MCF 10A (cell line): Measurements from ENCODE around the gene TECPR2. TPM values are rescaled to one million over a fixed set of nuclear protein-coding genes. Genes with fewer than 3 reads are reported as not detected.

ENCODE experiments used
- BruUV-seq: library from RNA; stranded (reverse); fragments of 400-500 nt; replicated peaks from 2 replicates; lab custom pipeline; 2021; lab: Mats Ljungman, UMichigan
- CTCF ChIA-PET: fragments of 300-600 bp; sonication (Branson Sonifier 250); formaldehyde crosslinking; extraction: SDS; loops from one replicate; lab custom pipeline; 2021; ENCODE audit warnings: antibody characterized with exemption, inconsistent platforms; lab: Yijun Ruan, JAX
- POLR2A ChIA-PET: fragments of 300-600, 350-650 bp; sonication (Branson Sonifier 250); formaldehyde crosslinking; extraction: SDS; loops from one replicate; lab custom pipeline; 2020; ENCODE audit warnings: antibody characterized with exemption, inconsistent platforms; lab: Yijun Ruan, JAX
- DNase-seq: peaks from one replicate; pipeline ENCODE4 v3.0.0-alpha.2; 2018; ENCODE audit not compliant: unreplicated experiment
- H3K27ac Mint-ChIP-seq: one replicate; pipeline ENCODE4 v1.8.0; 2022; ENCODE audit warnings: mild to moderate bottlenecking, low read depth, mixed read lengths; ENCODE audit not compliant: unreplicated experiment
- H3K27me3 Mint-ChIP-seq: one replicate; pipeline ENCODE4 v1.8.0; 2022; ENCODE audit warnings: mixed read lengths; ENCODE audit not compliant: insufficient read depth, unreplicated experiment
- H3K36me3 Mint-ChIP-seq: one replicate; pipeline ENCODE4 v1.8.0; 2022; ENCODE audit warnings: mild to moderate bottlenecking, moderate library complexity, mixed read lengths; ENCODE audit not compliant: insufficient read depth, unreplicated experiment
- H3K4me1 Mint-ChIP-seq: one replicate; pipeline ENCODE4 v1.8.0; 2022; ENCODE audit warnings: mixed read lengths; ENCODE audit not compliant: insufficient read depth, unreplicated experiment
- H3K4me3 Mint-ChIP-seq: one replicate; pipeline ENCODE4 v1.8.0; 2022; ENCODE audit warnings: mild to moderate bottlenecking, moderate library complexity, mixed read lengths; ENCODE audit not compliant: unreplicated experiment
- H3K9me3 Mint-ChIP-seq: one replicate; pipeline ENCODE4 v1.8.0; 2022; ENCODE audit warnings: mixed read lengths; ENCODE audit not compliant: unreplicated experiment
- CTCF ChIP-seq: fragments of 200-600 bp; IDR thresholded peaks from one replicate; pipeline ENCODE4 v1.8.0; 2022; ENCODE audit warnings: antibody characterized with exemption, mild to moderate bottlenecking; ENCODE audit not compliant: unreplicated experiment
- intact Hi-C: fragments of 100-400 bp; cut with micrococcal nuclease; formaldehyde crosslinking; loops from 2 replicates; pipeline ENCODE4 v1.14.1; 2022
- total RNA-seq: library from RNA; stranded (reverse); gene quantifications from 2 replicates; pipeline ENCODE4 v1.2.3, GENCODE V29; 2022

TECPR2 gene
- total RNA-seq, 1 experiment from 2014 or later, result 18.4 TPM

- Mint-ChIP-seq H3K27me3 (no peaks in the 10 kb centered on the region), H3K27ac (no peak overlapping the region), H3K36me3 (peaks cover 48% of the 10 kb centered on the region), H3K4me3 (no peak overlapping the region), H3K9me3 (no peaks in the 10 kb centered on the region), H3K4me1 (no peaks in the 10 kb centered on the region)
- TF ChIP-seq CTCF, result no peak
- intact Hi-C loops, result no loop called here
- BruUV-seq, result no TSS peak
- POLR2A ChIA-PET, result no interaction called here
- peak; percentile 1 for DNase-seq
- CTCF ChIA-PET, result interaction anchor here (0.5 to 1.5 kb wide), 3 partner anchors 11 to 73 kb away, joined by 3 to 5 read pairs (median 3); no protein-coding TSS in a partner anchor
These were observed 79.8 kb downstream of the TECPR2 start for GRCh38 chr14:102442241-102443211.

GRCh38 chr14:102445066-102445465 lies 82.3 kb downstream of the TECPR2 start:
- CTCF ChIA-PET, result interaction anchor here (0.6 kb wide), 1 partner anchor 1455 kb away, joined by 3 read pairs; no protein-coding TSS in a partner anchor
- BruUV-seq, result no TSS peak
- intact Hi-C loops, result no loop called here
- Mint-ChIP-seq H3K4me3 (no peak overlapping the region), H3K36me3 (peaks cover 47% of the 10 kb centered on the region), H3K27me3 (no peaks in the 10 kb centered on the region), H3K9me3 (no peaks in the 10 kb centered on the region), H3K27ac (no peak overlapping the region), H3K4me1 (no peaks in the 10 kb centered on the region)
- POLR2A ChIA-PET, result no interaction called here
- TF ChIP-seq CTCF, result no peak
- no peak for DNase-seq

- Mint-ChIP-seq H3K9me3 (no peaks in the 10 kb centered on the region), H3K4me3 (no peak overlapping the region), H3K27me3 (no peaks in the 10 kb centered on the region), H3K36me3 (peaks cover 47% of the 10 kb centered on the region), H3K4me1 (no peaks in the 10 kb centered on the region), H3K27ac (no peak overlapping the region)
- TF ChIP-seq CTCF, result no peak
- DNase-seq, result no peak
- CTCF ChIA-PET, result interaction anchor here (0.6 kb wide), 1 partner anchor 1455 kb away, joined by 3 read pairs; no protein-coding TSS in a partner anchor
- POLR2A ChIA-PET, result no interaction called here
- BruUV-seq, result no TSS peak
- intact Hi-C loops, result no loop called here
These were observed 82.9 kb downstream of the TECPR2 start for GRCh38 chr14:102445641-102446040.
